Fibroblast of skin of left quadriceps (primary cell): ENCODE measurements around the gene INF2.
"Not testable (repeated sequence)": the region's sequence is repeated elsewhere in the genome, so short reads cannot be mapped to it uniquely, and the experiment has no call there.

Source experiments
- DNase-seq, 2 experiments: peaks; one replicate each; pipeline ENCODE4 v3.0.0-alpha.2; 2013; ENCODE audit warnings: low read depth in 2 of 2

The INF2 gene

DNA sequence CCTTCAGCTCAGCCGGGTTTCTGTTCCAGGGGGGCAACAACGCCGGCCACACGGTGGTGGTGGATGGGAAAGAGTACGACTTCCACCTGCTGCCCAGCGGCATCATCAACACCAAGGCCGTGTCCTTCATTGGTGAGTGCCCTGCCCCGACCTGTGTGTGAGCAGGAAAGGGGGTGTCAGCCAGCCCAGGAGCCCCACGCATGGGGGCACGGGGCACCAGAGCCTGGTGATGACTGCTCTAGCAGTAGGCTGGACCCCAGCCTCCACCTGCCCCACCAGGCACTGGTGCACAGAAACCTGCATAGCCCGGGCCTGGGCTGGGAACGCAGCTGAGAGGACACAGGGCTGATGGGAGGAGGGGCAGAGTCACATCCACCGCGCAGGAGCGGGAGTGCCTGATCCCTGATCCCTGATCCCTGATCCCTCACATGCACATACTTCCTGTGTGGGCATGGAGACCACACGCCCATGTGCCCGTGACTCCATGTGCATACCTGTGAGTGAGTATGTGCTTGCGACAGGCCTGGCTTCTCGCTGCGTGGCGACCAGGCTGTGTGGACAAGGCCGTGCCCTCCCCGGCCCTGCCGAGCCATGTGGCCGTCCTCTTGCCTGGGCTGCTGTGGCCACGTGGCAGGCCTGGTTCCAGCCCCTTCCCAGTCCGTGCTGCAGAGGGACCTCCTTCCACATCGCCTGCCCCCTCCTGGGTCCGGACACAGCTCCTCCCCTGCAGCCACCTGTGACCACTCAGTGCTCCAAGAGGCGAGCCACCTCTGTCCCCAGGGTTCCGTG lies 45.8 kb downstream of the INF2 start:
- DNase-seq = no peak

DNA sequence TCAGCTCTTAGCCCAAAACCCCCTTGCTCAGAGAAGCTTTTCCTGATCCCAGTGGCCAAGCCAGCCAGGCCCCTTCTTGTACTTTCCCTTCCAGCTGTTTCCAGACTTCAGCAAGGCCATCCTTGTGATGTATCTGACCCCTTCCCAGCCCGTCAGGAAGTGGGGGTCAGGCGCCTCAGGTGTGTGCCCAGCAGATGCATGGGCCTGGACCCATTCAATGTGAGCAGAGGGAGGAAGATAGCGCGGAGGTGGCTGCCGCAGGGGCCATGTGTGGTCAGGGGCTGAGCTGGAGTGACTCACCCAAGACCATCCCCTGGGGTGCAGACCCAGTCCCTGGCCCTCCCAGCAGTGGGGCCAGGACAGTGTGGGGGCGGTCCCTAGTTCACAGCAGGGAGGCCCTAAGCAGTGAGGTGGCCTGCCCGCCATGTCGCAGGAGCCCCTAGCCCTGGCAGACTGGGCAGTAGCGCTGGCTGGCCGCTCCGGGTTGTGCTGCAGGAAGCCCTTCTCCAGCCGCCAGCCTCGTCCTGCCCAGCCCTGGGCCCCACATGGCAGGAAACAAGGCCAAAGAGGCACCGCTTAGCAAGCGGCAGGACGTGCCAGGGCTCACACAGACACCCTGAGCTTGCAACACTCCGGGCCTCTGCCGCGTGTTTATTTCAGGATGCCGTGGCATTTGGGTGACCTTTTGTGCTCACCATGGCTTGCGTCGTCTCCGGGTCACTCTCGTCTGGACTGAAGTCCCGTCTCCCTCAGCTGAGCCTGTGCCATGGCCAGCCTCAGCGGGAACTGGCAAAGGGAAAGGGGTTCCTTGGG lies 46.6 kb downstream of the INF2 start:
- DNase-seq = no peak

DNA sequence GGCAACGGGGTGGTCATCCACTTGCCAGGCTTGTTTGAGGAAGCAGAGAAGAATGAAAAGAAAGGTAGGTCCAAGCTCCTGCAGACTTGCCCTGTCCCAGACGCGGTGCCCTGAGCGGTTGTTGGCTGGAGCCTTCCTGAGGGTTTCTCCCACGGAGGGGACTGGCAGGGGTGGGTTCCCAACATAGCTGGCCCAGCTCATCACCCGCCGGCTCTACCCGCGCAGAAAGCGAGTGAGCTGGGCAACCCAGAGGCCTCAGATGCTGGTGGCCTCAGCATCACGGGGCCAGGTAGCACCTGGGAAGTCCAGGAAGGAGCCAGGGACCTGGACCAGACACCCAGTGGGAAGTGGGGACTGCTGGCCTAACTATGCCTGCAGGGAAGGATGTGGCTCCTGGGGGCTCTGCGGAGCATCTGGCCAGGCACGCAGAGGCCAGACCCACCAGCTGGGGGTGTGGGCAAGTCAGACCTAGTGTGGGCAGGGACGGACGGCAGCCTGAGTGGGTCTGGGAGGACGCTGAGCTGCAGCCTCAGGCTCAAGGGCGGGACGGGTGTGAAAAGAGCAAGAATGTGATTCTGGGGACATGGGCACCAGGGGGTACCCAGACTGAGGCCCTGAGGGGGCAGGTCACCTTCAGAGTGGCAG lies 49.1 kb downstream of the INF2 start:
- DNase-seq = no peak

DNA sequence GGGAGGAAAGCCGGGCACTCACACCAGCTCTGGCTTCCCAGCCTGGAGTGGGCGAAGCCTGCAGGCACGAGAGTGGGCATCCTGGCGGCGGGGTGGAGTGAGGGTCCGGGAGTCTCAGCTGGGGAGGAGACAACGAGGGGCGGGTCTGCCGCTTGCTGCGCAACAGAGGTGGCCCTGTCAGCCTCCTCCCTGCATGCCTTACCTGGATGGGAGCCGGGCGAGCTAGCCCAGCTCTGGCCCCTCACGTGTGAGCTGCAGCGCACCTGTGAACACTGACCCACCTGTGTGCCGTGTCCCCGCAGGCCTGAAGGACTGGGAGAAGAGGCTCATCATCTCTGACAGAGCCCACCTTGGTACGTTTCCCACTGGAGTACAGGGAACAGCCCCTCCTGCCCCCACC lies 49.6 kb downstream of the INF2 start:
- no peak for DNase-seq

DNA sequence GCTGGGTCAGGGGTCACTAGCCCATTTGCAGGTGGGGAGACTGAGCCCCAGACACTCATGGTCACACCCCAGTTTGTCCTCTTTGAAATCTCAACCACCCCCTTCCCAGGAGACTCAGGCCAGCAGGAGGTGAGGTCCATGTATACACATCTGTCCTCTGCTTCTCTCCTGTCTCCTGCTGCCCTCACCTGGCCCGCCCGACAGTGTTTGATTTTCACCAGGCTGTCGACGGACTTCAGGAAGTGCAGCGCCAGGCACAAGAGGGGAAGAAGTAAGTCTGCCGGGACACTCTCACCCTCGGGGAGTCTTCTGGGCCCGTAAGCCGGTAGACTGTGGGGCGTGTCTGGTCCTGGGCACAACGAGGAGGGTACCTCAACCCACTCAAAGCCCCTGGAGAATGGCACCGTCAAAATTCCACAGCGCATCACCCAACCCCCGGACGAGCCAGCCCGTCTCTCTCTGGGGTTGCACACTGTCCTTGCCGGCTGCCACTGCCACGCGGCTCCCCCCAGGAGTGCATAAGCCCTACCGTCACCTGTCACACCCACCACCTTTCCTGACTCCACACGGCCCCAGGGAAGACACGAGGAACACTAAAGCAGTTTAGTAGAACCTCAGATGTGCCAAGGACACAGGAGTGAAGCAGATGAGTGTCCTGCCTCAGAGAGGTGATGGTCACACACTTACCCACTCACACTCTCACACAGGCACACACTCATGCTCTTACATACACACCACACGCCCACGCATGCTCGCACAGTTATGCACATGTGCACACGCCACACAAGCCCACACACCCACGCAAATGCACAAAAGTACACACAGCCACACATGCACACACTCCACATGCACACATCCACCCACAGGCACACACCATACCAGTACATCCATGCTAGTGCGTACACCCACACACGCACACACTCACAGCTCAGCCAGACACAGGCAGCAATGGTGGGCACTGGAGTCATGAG lies 50.4 kb downstream of the INF2 start:
- DNase-seq = no peak

- no peak for DNase-seq
Measured at GRCh38 chr14:104741108-104741802, 51.8 kb downstream of the INF2 start.

DNA sequence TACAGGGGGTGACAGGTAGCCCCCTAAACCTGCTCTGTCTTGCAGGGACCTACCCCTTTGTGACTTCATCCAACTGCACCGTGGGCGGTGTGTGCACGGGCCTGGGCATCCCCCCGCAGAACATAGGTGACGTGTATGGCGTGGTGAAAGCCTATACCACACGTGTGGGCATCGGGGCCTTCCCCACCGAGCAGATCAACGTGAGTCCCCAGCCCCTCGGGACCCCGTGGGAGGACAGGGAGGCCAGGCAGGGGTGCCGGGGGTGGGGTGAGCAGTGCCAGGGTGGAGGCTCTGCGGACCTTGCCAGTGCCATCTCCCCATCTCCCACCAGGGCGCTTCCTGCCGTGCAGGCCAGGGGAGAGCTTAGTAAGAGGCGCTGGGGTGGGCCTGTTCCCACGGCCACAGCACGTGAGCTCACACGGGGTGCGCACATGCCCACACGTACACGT lies 52.4 kb downstream of the INF2 start:
- DNase-seq = no peak

- no peak for DNase-seq
Measured at GRCh38 chr14:104742586-104743455, 53.4 kb downstream of the INF2 start.

GRCh38 chr14:104743461-104744380 lies 54.3 kb downstream of the INF2 start:
- peak; percentile 44 to 45 for DNase-seq

DNA sequence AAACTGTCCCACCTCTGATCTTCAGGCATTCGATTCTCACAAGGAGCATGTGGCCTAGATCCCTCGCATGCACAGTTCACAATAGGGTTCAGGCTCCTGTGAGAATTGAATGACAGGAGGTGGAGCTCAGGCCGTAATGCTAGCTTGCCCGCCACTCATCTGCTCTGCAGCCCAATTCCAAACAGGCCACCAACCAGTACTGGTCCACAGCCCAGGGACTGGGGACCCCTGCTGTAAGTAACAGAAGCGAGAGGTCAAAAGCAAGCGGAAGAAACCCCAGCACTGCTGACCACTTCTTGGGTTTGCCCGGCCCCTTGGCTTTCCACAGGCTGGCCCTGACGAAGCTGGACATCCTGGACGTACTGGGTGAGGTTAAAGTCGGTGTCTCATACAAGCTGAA lies 55.1 kb downstream of the INF2 start:
- DNase-seq = no peak

GRCh38 chr14:104745431-104745830 lies 56.0 kb downstream of the INF2 start:
- no peak for DNase-seq

DNA sequence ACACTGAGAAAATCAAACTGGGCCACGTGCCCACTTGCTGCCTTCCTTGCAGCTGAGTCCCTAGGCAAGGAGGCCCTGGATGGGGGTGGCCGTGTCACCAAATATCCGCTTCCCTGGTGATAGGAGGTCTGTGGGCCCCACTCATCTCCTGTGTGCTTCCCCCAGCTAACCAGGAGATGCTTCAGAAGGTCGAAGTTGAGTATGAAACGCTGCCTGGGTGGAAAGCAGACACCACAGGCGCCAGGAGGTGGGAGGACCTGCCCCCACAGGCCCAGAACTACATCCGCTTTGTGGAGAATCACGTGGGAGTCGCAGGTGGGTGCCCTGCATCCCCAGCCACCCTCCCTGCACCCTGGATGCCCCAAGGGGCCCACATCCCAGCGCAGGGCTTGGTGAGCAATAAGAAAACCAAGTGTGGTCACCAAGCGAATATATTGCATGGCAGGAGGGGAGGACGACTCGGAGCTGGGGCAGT lies 56.7 kb downstream of the INF2 start:
- DNase-seq = no peak

GRCh38 chr14:104746934-104747481 lies 57.6 kb downstream of the INF2 start:
- no peak for DNase-seq

GRCh38 chr14:104747876-104748275 lies 58.5 kb downstream of the INF2 start:
- DNase-seq = no peak

GRCh38 chr14:104749111-104749649 lies 59.8 kb downstream of the INF2 start:
- DNase-seq = no peak

DNA sequence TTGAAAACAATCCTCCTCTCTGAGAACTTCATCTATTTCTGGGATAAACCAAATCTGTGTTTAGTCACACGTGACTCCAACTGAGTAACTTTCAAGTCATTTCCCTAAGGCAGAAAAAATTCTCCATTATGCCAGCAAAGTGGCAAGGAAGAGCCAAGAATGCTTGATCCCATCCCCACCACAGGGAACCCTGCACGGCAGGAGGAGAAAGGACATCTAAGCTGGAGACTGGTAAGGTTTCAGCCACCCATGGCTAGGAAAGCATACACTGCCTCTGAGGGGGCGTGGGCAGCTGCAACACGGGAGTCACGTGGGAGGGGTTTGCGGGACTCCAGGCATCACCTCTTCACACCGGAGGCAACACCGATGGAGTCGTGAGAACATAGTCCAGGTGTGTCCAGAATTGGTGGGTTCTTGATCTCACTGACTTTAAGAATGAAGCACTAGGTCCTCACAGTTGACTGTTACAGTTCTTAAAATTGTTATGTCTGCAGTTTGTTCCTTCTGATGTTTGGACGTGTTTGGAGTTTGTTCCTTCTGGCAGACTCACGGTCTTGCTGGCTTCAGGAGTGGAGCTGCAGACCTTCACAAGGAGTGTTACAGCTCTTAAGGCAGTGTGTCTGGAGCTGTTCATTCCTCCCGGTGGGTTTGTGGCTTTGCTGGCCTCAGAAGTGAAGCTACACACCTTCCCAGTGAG lies 60.8 kb downstream of the INF2 start:
- DNase-seq = no peak

DNA sequence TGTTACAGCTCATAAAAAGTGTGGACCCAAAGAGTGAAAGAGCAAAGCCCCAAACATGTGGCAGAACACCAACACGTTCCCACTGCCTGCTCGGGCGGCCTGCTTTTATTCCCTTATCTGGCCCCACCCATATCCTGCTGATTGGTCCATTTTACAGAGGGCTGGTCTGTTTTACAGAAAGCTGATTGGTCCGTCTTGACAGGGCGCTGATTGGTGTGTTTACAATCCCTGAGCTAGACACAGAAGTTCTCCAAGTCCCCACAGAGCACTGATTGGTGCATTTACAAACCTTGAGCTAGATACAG lies 61.3 kb downstream of the INF2 start:
- not testable (repeated sequence) for DNase-seq
